ENCODE measurements around the gene POPDC3.

DNA sequence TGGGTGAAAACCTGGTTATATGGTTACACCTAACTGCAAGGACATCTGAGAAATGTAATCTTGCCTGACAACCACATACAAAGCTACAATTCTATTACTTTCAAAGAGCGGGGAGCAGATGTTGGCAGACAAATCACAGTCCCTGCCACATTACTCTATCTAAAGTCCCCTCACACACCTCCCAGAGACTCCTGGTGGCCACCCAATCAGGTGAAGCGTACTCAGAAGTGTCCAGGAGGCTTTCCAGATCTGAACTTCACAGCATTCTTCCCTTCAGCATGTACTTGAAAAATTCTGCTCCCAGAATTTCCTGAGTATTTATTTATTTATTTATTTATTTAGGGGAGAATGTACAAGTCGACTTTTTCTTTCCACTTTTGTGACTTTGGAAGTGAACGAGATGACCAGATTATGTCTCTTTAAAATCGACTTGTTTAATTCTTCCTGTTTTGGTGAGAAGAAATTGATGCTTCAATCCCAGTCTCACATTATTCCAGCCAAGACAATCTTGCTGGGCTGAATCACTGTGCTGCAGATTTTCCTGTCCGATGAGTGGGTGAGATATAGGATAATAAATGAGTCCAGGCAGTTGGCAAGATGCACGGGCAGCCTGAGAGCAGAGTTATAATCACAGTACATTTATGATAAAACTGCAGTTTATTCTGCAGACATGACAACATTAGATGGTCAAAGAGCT lies 46.9 kb upstream of the POPDC3 start:
- TF ChIP-seq POLR2A (IDR thresholded peaks at IDR 0.05) (no peak), EP300 (IDR thresholded peaks at IDR 0.05) (no peak), CTCF (IDR thresholded peaks at IDR 0.05) (no peak), POLR2AphosphoS5 (IDR thresholded peaks at IDR 0.05) (no peak)
